Tibial nerve (tissue), 4 donors: ENCODE data around the gene CELF3.

ENCODE experiments used
- EP300 ChIP-seq, 2 donors: sonication (generic); formaldehyde crosslinking; IDR thresholded peaks; one replicate each; pipeline ENCODE4 v1.6.1; 2017; ENCODE audit warnings: antibody characterized with exemption in 2 of 2, mild to moderate bottlenecking in 1 of 2
- POLR2A ChIP-seq, 2 donors: fragments of 450-650 bp; IDR thresholded peaks; one replicate each; pipeline ENCODE4 v1.6.1; 2017; ENCODE audit warnings: antibody characterized with exemption in 2 of 2, mild to moderate bottlenecking in 2 of 2, moderate library complexity in 2 of 2
- TF ChIP-seq, protein P1 (sequence below), 5 experiments: fragments of 200-600 bp in 3 of 5; fragments of 450-650 bp in 2 of 5; sonication (generic) in 3 of 5; IDR thresholded peaks; one replicate each; pipeline ENCODE4 v1.5.1; 2016 to 2019; ENCODE audit warnings: antibody characterized with exemption in 5 of 5, mild to moderate bottlenecking in 3 of 5, moderate library complexity in 2 of 5

DNA sequence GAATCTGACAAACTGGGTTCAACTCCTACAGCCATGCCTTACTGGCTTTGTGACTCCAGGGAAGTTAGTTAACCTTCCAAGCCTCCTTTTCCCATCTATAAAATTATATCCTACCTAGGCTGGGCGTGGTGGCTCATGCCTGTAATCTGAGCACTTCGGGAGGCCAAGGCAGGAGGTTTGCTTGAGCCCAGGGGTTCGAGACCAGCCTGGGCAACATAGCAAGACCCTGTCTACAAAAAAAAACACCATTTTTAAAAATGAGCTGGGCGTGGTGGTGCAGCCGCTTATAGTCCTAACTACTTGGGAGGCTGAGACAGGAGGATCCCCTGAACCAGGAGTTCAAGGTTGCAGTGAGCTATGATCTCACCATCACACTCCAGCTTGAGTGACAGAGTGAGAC, 15.1 kb downstream of the CELF3 start:
- TF ChIP-seq, protein P1, sequence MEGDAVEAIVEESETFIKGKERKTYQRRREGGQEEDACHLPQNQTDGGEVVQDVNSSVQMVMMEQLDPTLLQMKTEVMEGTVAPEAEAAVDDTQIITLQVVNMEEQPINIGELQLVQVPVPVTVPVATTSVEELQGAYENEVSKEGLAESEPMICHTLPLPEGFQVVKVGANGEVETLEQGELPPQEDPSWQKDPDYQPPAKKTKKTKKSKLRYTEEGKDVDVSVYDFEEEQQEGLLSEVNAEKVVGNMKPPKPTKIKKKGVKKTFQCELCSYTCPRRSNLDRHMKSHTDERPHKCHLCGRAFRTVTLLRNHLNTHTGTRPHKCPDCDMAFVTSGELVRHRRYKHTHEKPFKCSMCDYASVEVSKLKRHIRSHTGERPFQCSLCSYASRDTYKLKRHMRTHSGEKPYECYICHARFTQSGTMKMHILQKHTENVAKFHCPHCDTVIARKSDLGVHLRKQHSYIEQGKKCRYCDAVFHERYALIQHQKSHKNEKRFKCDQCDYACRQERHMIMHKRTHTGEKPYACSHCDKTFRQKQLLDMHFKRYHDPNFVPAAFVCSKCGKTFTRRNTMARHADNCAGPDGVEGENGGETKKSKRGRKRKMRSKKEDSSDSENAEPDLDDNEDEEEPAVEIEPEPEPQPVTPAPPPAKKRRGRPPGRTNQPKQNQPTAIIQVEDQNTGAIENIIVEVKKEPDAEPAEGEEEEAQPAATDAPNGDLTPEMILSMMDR (IDR thresholded peaks at IDR 0.05), result no peak
- TF ChIP-seq EP300 (IDR thresholded peaks at IDR 0.05), result no peak
- TF ChIP-seq POLR2A (IDR thresholded peaks at IDR 0.05), result no peak
